Natural killer cell treated with Interleukin-12 subunit alpha and Interleukin-12 subunit beta and Interleukin-15 and Interleukin-18, amount 100 ng/mL, for 72 hours (primary cell): ENCODE results near the gene ELP4. TPM values are rescaled to one million over a fixed set of nuclear protein-coding genes. Genes with fewer than 3 reads are reported as not detected.
"Not testable (repeated sequence)": the region's sequence is repeated elsewhere in the genome, so short reads cannot be mapped to it uniquely, and the experiment has no call there.

ENCODE experiments used
- ATAC-seq, 2 donors: fragments of 150-1000 bp; cut with Tn5 transposase in 1 of 2; sonication (Bioruptor Pico), chemical (Tn5 transposase) in 1 of 2; 2 replicates each; pipeline ENCODE4 v1.10.0; 2021
- DNase-seq: peaks from one replicate; pipeline ENCODE4 v3.0.0; 2022; ENCODE audit warnings: low spot score
- H3K27ac Mint-ChIP-seq, 2 donors: 1 replicate in 1 of 2; 2 replicates in 1 of 2; pipeline ENCODE4 v1.8.0; 2022; ENCODE audit warnings: mixed read lengths in 2 of 2, mild to moderate bottlenecking in 1 of 2, moderate library complexity in 1 of 2
- H3K27me3 Mint-ChIP-seq, 2 donors: 1 replicate in 1 of 2; 2 replicates in 1 of 2; pipeline ENCODE4 v1.8.0; 2022; ENCODE audit warnings: mixed read lengths in 2 of 2
- H3K36me3 Mint-ChIP-seq: one replicate; pipeline ENCODE4 v1.8.0; 2022; ENCODE audit warnings: mixed read lengths
- H3K4me1 Mint-ChIP-seq, 2 donors: 1 replicate in 1 of 2; 2 replicates in 1 of 2; pipeline ENCODE4 v1.8.0; 2022; ENCODE audit warnings: low read depth in 2 of 2, mixed read lengths in 2 of 2, mild to moderate bottlenecking in 1 of 2
- H3K4me3 Mint-ChIP-seq: one replicate; pipeline ENCODE4 v1.8.0; 2022; ENCODE audit warnings: mixed read lengths
- H3K9me3 Mint-ChIP-seq: 2 replicates; pipeline ENCODE4 v1.8.0; 2022; ENCODE audit warnings: mixed read lengths
- total RNA-seq, 2 donors: library from RNA; stranded (reverse); gene quantifications; one replicate each; pipeline ENCODE4 v1.2.3, GENCODE V29; 2022

Gene ELP4
- total RNA-seq, 2 donors from 2014 or later = 20.6 to 24.3 TPM

GRCh38 chr11:31575764-31576163 is 66.2 kb downstream of the ELP4 start:
- not testable (repeated sequence) for ATAC-seq, H3K4me3 Mint-ChIP-seq, H3K4me1 Mint-ChIP-seq, H3K27ac Mint-ChIP-seq, H3K27me3 Mint-ChIP-seq, DNase-seq
- peaks cover 28% of the 10 kb centered on the region for H3K36me3 Mint-ChIP-seq
- H3K9me3 Mint-ChIP-seq = peaks cover 13% of the 10 kb centered on the region

- Mint-ChIP-seq H3K9me3 (peaks cover 13% of the 10 kb centered on the region), H3K36me3 (peaks cover 23% of the 10 kb centered on the region)
- H3K4me3 Mint-ChIP-seq, H3K4me1 Mint-ChIP-seq, DNase-seq, ATAC-seq, H3K27ac Mint-ChIP-seq, H3K27me3 Mint-ChIP-seq: not testable (repeated sequence)
These were observed 69.8 kb downstream of the ELP4 start for GRCh38 chr11:31579412-31579811.

GRCh38 chr11:31582697-31583096 is 73.1 kb downstream of the ELP4 start:
- no peak overlapping the region for H3K4me3 Mint-ChIP-seq
- H3K36me3 Mint-ChIP-seq = peaks cover 8% of the 10 kb centered on the region
- peaks cover 4% of the 10 kb centered on the region for H3K9me3 Mint-ChIP-seq
- peaks cover 0 to 10% of the 10 kb centered on the region in 2 donors for H3K4me1 Mint-ChIP-seq
- ATAC-seq (no peak), DNase-seq (no peak)
- H3K27ac Mint-ChIP-seq = no peak overlapping the region
- H3K27me3 Mint-ChIP-seq = no peaks in the 10 kb centered on the region

GRCh38 chr11:31598454-31598853 is 88.9 kb downstream of the ELP4 start:
- no peak for ATAC-seq
- no peak for DNase-seq
- H3K36me3 Mint-ChIP-seq = peaks cover 6% of the 10 kb centered on the region
- no peak overlapping the region for H3K4me3 Mint-ChIP-seq
- no peak overlapping the region for H3K27ac Mint-ChIP-seq
- no peaks in the 10 kb centered on the region for H3K4me1 Mint-ChIP-seq
- H3K9me3 Mint-ChIP-seq = no peaks in the 10 kb centered on the region
- no peaks in the 10 kb centered on the region for H3K27me3 Mint-ChIP-seq

GRCh38 chr11:31601635-31602282 is 92.2 kb downstream of the ELP4 start:
- DNase-seq (no peak), ATAC-seq (no peak)
- Mint-ChIP-seq H3K36me3 (peaks cover 6% of the 10 kb centered on the region), H3K27me3 (no peaks in the 10 kb centered on the region), H3K4me1 (no peaks in the 10 kb centered on the region), H3K27ac (no peak overlapping the region), H3K9me3 (no peaks in the 10 kb centered on the region), H3K4me3 (no peak overlapping the region)

GRCh38 chr11:31606893-31607292 is 97.3 kb downstream of the ELP4 start:
- no peaks in the 10 kb centered on the region for H3K36me3 Mint-ChIP-seq
- peaks cover 0 to 4% of the 10 kb centered on the region in 2 donors for H3K4me1 Mint-ChIP-seq
- no peaks in the 10 kb centered on the region for H3K27me3 Mint-ChIP-seq
- no peak overlapping the region for H3K4me3 Mint-ChIP-seq
- H3K9me3 Mint-ChIP-seq = no peaks in the 10 kb centered on the region
- no peak for ATAC-seq
- DNase-seq = no peak
- no peak overlapping the region for H3K27ac Mint-ChIP-seq

- ATAC-seq = no peak
These were observed 98.3 kb downstream of the ELP4 start for GRCh38 chr11:31607914-31608313.

GRCh38 chr11:31608995-31609394 is 99.4 kb downstream of the ELP4 start:
- peaks cover 0 to 4% of the 10 kb centered on the region in 2 donors for H3K4me1 Mint-ChIP-seq
- no peak overlapping the region for H3K4me3 Mint-ChIP-seq
- no peaks in the 10 kb centered on the region for H3K36me3 Mint-ChIP-seq
- H3K9me3 Mint-ChIP-seq = no peaks in the 10 kb centered on the region
- no peak for ATAC-seq
- no peak overlapping the region for H3K27ac Mint-ChIP-seq
- no peak for DNase-seq
- H3K27me3 Mint-ChIP-seq = no peaks in the 10 kb centered on the region

More at GRCh38 chr11:31607914-31608313, 98.3 kb downstream of the ELP4 start:
- DNase-seq = no peak
- no peak overlapping the region for H3K4me3 Mint-ChIP-seq
- H3K4me1 Mint-ChIP-seq = peaks cover 0 to 4% of the 10 kb centered on the region in 2 donors
- no peak overlapping the region for H3K27ac Mint-ChIP-seq
- H3K27me3 Mint-ChIP-seq = no peaks in the 10 kb centered on the region
- no peaks in the 10 kb centered on the region for H3K9me3 Mint-ChIP-seq
- no peaks in the 10 kb centered on the region for H3K36me3 Mint-ChIP-seq

- Mint-ChIP-seq H3K36me3 (no peaks in the 10 kb centered on the region), H3K27me3 (no peaks in the 10 kb centered on the region), H3K9me3 (no peaks in the 10 kb centered on the region), H3K27ac (no peak overlapping the region), H3K4me1 (peaks cover 0 to 4% of the 10 kb centered on the region in 2 donors), H3K4me3 (no peak overlapping the region)
- DNase-seq = no peak
- ATAC-seq = no peak
These were observed 101.0 kb downstream of the ELP4 start for GRCh38 chr11:31610544-31610943.

- Mint-ChIP-seq H3K27ac (no peak overlapping the region), H3K27me3 (no peaks in the 10 kb centered on the region), H3K36me3 (peaks cover 4% of the 10 kb centered on the region), H3K4me3 (no peak overlapping the region), H3K9me3 (no peaks in the 10 kb centered on the region), H3K4me1 (peaks cover 9% of the 10 kb centered on the region in 2 donors)
- ATAC-seq (no peak), DNase-seq (no peak)
These were observed 107.7 kb downstream of the ELP4 start for GRCh38 chr11:31617246-31617645.

- H3K27me3 Mint-ChIP-seq = no peaks in the 10 kb centered on the region
- H3K36me3 Mint-ChIP-seq = peaks cover 4% of the 10 kb centered on the region
- H3K9me3 Mint-ChIP-seq = no peaks in the 10 kb centered on the region
- no peak overlapping the region for H3K27ac Mint-ChIP-seq
- DNase-seq (no peak), ATAC-seq (no peak)
- H3K4me1 Mint-ChIP-seq = peaks cover 9% of the 10 kb centered on the region in 2 donors
- no peak overlapping the region for H3K4me3 Mint-ChIP-seq
These were observed 110.4 kb downstream of the ELP4 start for GRCh38 chr11:31619980-31620379.

- no peak overlapping the region for H3K27ac Mint-ChIP-seq
- DNase-seq (no peak), ATAC-seq (no peak)
- H3K9me3 Mint-ChIP-seq = no peaks in the 10 kb centered on the region
- peaks cover 9% of the 10 kb centered on the region in 2 donors for H3K4me1 Mint-ChIP-seq
- H3K27me3 Mint-ChIP-seq = no peaks in the 10 kb centered on the region
- no peak overlapping the region for H3K4me3 Mint-ChIP-seq
- H3K36me3 Mint-ChIP-seq = peaks cover 4% of the 10 kb centered on the region
These were observed 110.9 kb downstream of the ELP4 start for GRCh38 chr11:31620434-31620833.

- Mint-ChIP-seq H3K27ac (no peak overlapping the region), H3K4me1 (no peaks in the 10 kb centered on the region), H3K36me3 (no peaks in the 10 kb centered on the region), H3K9me3 (no peaks in the 10 kb centered on the region), H3K27me3 (no peaks in the 10 kb centered on the region), H3K4me3 (no peak overlapping the region)
- DNase-seq = no peak
- no peak for ATAC-seq
These were observed 116.3 kb downstream of the ELP4 start for GRCh38 chr11:31625868-31626267.

- Mint-ChIP-seq H3K36me3 (no peaks in the 10 kb centered on the region), H3K9me3 (no peaks in the 10 kb centered on the region), H3K4me1 (no peaks in the 10 kb centered on the region), H3K27me3 (no peaks in the 10 kb centered on the region), H3K27ac (no peak overlapping the region), H3K4me3 (no peak overlapping the region)
- DNase-seq = no peak
- ATAC-seq = no peak
These were observed 118.5 kb downstream of the ELP4 start for GRCh38 chr11:31628111-31628510.

- H3K9me3 Mint-ChIP-seq = no peaks in the 10 kb centered on the region
These were observed 127.4 kb downstream of the ELP4 start for GRCh38 chr11:31636983-31637382.

More at GRCh38 chr11:31636983-31637382, 127.4 kb downstream of the ELP4 start:
- Mint-ChIP-seq H3K4me3 (no peak overlapping the region), H3K27me3 (no peaks in the 10 kb centered on the region), H3K4me1 (no peaks in the 10 kb centered on the region), H3K36me3 (no peaks in the 10 kb centered on the region), H3K27ac (no peak overlapping the region)
- DNase-seq (no peak), ATAC-seq (no peak)
